Stimulated activated CD8-positive, alpha-beta memory T cell treated with anti-CD3 and anti-CD28 coated beads, Interleukin-7, amount 100 ng/mL, for 48 hours (primary cell): ENCODE results near the gene CEP19.

ENCODE experiments used
- DNase-seq, 2 donors: peaks; one replicate each; pipeline ENCODE4 v3.0.0-alpha.2; 2020; ENCODE audit warnings: low read depth in 1 of 2; ENCODE audit errors: extremely low read depth in 1 of 2

CEP19 gene

DNA sequence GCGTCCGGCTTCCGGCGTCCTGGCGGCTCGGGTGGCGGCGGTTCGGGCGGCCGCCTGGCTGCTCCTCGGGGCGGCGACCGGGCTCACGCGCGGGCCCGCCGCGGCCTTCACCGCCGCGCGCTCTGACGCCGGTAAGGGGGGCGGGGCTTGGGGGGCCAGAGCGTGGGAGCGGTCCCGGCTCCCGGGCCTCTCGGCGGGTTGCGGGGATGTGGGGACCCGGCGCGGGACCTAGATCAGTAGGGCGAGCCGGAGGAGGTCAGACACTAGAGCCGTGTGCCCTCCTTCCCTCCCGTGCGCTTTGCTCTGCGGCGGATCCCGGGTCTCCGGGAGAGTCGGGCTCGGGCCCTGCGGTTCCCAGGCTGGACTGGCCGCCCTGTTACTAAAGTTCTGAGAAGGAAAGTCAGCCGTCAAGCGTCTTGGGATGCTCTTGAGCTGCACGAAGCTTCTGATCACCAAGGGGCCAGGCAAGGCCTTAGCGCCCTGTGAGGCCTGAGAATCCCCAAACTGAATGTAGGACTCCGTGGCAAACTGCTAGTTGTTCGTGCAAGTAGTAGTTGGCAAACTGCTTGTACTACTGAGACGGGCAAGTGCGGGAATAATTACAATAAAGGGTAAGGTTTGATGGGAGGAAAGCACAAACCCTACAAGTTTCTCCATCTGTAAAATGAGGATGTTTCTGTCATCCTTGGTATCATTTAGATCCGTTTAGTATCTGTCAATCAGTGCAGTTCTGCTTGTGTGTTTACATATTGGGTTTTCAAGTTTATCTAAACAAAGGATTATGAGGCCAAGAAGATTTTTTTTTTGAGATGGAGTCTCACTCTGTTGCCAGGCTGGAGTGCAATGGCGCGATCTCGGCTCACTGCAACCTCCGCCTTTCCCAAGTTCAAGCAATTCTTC, 714 bp upstream of the CEP19 start:
- DNase-seq, result peak; percentile 7 to 39

DNA sequence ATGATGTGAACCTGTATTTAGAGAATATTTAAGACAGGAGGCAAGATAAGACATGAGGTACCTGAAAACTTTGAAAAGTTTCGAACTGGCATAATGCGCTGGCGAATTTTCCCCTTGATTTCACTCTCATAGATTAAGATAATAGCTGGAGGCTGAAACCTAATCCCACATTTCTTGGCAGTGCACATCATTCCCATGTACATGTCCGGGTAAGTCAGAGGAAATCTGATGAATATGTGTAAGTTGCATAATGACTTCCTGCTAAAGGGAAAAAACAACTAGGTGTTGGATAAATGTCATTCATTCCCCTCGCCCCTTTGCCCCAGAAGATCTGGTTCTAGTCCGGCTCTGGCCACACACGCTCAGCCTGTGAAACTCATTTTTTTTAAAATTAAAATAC, 3.6 kb downstream of the CEP19 start:
- no peak for DNase-seq

DNA sequence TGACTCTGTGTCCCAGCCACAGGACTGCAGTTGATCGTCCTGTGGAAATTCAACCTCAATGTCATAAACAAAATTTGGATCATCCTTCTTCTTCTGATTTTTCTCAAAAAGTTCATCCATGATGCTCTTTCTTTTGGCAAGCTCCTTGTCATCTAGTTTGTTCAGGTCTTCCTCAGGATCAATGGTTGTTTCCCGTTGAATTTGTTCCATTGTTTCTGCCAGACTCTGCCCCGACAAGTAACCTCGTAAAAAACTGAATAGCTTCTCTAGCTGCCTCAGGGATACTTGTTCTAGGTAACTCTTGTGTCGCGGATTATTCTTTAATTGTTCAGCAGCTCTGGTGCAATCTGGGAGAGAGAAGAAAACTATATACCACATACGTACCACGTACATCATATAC, 4.5 kb downstream of the CEP19 start:
- no peak for DNase-seq

DNA sequence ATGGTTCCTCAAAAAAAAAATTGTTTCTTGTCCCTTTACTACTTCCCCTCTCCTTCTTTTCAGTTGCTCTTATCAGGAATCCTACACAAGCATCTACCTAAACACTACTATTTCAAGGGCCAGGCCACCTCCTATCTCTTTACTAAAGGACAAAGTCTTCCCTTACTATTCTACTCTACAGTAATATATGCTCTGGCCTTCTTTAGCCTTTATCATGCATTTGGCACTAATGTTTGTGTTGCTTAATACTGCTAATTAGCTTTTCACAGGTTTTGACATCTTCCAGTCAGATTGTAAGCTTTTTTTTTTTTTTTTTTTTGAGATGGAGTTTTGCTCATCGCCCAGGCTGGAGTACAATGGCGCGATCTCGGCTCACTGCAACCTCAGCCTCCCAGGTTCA, 5.3 kb downstream of the CEP19 start:
- DNase-seq, result no peak

DNA sequence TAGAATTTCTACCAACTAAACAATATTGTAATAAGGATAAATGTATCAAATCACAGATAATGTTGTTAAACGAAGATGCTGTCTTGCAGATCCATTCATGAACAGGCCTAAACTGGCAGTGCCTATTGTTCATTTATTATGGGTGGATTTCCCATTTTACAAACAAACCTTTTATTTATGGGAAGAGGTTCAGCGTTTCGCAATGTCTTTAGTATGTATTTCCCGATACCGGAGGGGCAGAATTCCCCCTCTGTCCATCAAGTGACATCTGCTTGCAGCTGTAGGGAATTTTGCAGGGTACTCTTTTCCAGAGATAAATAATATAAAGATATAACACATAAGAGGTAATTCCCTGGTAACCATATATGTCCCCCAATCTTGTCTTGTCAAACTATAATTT, 5.7 kb downstream of the CEP19 start:
- no peak for DNase-seq

DNA sequence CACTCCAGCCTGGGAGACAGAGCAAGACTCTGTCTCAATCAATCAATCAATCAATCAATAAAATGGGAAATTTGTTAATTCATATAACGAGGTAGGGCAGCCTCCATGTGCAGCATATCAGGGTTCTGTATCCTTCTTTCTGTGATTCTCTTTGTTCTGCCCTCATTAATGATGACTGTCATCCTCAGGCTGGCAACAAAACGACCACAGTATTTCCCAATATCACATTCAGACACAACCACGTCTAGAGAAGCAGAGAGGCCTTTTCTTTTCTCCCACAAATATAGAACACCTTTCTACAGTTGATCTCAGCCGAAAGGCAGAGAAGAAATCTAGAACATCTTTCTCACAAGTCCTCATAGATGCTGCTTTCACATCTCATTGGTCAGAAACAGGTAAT, 11.2 kb downstream of the CEP19 start:
- DNase-seq, result no peak

DNA sequence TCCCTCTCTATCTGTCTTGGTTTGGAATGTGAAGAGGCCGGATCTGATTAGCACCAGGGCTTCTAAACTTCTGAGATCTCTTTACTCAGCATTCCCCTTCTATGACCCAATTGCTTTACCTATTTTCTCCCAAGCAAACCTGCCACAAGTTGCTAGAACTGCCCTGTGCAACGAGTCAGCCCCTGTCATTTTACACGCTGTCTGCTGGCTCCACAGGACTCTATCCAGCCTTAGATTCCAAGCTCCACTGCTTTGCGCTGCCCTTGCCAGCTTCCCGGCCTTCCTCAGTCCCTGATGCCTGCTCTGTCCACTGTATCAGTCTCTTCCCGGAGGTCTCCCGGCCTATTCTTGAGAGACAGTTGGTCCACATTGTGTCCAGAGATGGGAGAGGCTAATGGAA, 12.3 kb downstream of the CEP19 start:
- no peak for DNase-seq

DNA sequence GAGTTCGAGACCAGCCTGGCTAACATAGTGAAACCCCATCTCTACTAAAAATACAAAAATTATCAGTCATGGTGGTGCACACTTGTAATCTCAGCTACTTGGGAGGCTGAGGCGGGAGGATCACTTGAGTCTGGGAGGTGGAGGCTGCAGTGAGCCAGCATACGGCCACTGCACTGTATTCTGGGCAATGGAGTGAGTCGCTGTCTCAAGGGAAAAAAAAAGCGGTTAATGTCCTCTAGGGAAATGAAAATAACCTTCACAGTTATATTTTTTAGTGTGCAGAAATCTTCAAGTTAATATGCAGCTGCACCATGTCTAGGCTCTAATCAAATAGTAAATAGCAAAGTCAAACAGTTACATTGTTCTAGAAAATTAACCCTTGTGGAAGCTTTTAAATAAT, 14.8 kb downstream of the CEP19 start:
- no peak for DNase-seq

DNA sequence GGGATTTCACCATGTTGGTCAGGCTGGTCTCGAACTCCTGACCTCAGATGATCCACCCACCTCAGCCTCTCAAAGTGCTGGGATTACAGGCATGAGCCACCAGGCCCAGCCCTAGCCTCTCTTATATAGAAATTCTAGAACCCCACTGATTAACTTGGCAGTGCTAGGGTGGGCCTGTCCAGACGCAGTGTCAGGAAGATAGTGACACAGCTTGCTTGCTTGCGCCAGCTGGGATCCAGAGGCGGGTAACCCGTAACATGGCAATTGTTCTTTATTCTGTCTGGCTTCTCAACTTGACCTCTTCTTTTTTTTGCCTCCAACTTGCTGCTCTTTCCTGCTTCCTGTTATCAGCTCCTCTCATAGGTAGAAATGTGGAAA, 16.2 kb downstream of the CEP19 start:
- DNase-seq, result no peak

DNA sequence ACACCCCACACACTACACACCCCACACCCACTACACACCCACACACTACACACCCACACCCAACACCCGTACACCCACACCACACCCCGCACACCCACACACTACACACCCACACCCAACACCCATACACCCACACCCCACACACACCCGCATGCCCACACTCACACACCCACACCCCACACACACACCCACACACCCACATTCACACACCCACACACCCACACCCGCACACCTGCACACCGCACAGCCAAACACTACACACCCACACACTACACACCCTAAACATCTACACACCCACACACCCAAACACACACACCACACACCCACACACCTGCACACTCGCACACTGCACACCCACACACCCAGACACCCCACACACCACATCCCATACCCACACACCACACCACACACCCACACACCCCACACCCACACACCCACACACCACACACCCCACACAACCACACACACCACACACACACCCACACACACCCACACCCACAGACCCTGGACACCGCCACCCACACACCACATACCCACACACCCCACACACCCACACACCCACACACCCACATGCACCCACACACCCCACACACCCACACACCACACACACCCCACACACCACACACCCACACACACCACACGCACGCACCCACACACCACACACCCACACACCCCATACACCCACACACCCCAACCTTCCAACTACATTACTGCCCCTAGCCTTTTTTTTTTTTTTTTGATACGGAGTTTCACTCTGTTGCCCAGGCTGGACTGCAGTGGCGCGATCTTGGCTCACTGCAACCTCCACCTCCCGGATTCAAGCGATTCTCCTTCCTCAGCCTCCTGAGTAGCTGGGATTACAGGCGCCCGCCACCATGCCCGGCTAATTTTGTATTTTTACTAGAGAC, 16.9 kb downstream of the CEP19 start:
- DNase-seq, result no peak

DNA sequence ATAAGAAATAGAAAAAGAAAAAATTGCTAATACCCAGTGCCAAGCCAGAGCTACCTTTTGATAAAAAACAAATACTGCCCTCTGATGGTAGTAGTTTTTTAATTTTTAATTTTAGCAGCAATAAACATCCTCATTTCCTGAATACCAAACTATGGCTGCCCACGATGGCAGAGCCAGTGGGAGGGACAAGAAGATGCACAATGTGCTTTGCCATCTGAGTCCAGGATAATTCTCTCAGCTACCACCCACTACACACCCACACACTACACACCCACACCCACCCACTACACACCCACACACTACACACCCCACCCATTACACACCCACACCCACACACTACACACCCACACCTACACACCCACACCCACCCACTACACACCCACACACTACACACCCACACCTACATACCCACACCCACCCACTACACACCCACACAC, 17.8 kb downstream of the CEP19 start:
- DNase-seq, result no peak

DNA sequence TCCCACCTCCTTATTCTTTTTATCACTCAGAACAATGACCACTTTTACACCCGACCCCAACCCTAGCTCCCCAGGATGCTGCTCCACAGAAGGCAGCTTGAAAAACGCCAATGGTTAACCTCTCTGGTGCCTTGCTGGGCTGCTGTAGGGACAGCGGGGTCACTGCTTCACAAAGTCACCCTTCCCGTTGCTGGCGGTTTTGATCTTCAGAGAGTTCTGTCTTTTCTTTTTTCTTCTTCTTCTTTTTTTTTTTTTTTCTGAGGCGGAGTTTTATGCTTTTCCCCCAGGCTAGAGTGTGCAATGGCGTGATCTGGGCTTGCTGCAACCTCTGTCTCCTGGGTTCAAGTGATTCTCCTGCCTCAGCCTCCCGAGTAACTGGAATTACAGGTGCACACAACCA, 20.7 kb downstream of the CEP19 start:
- no peak for DNase-seq

DNA sequence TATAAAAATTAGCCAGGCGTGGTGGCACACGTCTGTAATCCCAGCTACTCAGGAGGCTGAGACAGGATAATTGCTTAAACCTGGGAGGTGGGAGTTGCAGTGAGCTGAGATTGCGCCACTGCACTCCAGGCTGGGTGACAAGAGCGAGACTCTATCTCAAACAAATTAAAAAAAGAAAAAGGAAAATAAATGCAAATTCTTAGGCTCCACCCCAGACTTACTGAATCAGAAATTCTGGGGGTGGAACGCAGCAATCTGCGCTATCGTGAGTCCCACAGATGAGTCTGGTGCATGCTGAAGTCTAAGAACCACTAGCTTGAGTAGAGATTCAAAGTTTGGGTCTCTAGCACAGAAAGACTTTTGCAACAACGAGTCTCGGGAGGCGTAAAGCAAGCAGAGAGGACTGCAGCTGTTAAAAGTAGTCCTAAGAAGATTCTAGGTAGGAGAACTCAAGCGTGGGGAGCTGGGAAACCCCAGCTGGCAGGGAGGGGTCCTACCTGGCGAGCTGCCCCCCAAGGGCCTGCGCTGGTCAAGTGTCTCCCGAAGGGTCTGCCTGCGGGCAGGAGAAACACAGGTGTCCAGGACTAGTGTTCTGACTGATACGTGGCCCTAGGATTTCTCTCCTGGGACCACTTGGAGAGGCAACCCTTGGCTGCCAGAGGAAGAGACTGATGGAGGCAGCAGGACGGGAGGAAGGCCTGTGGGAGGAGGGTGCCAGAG, 21.9 kb downstream of the CEP19 start:
- DNase-seq, result no peak

DNA sequence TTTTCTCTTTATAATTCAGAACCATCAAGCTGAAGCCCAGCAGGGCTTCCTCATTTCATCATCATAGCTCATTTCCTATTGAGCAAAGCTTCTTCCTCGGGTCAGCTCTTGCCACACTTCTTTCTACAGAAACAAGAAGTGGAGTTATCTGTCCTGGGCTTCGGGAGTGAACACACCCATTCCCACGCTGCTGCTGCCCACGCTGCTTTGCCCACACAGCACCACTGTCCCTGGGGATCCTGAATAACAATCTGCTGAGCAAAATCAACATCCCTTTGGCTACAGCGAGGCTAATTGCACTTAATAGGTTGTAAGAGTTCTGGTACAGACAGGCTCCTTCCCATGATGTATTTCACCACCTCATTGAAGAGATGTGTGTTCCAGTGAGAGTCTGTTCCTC, 23.7 kb downstream of the CEP19 start:
- DNase-seq, result no peak

DNA sequence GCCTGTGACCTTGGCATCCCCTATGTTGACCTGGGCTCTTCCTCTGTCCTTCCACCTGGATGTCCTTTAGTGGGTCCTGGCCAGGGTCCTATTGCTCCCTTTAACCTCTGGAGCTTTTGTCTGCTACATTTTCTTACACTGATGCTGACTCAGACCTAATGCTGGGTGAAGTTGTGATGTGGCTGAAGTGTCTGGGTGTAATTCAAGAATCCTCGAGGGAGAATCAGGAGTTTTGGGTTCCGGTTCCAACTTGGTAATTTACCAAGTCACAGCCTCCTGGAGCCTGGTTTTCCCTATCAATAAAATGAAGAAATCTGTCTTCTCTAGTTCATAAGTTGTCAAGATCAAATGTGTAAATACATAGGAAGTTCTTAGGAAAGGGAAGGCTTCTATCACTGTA, 25.6 kb downstream of the CEP19 start:
- DNase-seq, result no peak

DNA sequence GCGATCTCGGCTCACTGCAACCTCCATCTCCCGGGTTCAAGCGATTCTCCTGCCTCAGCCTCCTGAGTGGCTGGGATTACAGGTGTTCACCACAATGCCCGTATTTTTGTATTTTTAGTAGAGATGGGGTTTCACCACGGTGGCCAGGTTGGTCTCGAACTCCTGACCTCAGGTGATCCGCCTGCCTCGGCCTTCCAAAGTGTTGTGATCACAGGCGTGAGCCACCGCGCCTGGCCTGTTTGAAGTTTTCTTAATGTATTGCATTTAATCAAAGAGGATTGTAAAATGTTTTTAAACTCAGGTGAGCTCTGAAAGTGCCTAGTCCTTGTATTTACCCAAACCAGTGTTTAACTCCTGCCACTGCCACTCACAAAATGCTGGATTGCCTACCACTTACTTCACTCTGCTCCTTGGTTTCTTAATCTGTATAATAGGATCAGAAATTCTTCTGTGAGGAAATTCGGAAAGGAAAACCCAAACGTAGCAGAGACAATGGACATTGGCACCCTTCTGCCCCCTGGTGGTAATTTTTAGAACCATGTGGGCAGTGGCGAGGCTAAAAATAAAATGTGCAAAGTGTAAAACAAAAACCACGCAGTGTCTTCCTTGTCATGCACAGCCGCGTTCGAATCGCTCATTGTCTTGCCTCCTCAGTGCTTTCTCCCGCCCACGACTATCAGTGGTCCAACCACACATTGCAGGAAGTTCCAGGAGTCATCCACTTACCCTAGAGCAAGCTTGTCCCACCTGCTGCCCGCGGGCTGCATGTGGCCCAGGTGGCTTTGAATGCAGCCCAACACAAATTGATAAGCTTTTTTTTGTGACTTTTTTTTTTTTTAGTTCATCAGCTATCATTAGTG, 27.3 kb downstream of the CEP19 start:
- DNase-seq, result peak; percentile 50 to 61

DNA sequence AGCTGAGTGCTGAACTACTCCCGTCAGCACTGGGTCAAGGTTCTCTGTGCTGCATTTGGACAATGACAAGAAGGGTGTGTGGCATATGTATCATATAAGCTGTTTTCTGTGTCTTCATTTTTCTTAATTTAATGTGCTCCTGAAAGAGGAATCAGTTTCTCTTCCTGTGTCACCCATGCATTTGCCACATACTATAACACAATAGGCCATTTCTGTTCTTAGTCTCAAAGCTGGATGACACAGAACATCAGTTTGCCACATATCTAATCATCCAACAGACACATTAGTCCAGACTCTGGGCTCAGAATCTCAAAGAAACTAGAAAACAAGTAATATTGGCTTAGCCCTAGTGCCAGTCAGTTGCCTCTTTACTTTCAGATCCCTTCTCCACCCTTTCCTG, 34.1 kb downstream of the CEP19 start:
- DNase-seq, result no peak

DNA sequence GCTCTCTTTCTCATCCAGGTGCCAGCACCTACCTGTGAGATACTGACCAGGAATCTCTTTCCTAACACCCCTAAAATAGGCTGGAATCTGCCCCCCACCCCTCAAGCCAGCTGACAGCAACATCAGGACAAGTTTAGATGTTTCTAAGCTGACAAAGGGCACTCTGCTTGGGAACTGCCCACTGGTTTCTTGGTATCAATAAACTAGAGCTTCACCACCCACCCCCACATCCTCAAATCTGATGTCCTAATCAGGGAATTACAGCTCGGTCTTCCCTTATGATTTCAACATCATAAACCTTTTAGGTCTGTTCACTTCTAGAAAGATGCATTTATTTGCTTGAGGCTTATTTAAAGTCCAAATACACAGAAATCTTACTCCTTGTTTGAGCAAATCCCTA, 34.7 kb downstream of the CEP19 start:
- DNase-seq, result no peak

DNA sequence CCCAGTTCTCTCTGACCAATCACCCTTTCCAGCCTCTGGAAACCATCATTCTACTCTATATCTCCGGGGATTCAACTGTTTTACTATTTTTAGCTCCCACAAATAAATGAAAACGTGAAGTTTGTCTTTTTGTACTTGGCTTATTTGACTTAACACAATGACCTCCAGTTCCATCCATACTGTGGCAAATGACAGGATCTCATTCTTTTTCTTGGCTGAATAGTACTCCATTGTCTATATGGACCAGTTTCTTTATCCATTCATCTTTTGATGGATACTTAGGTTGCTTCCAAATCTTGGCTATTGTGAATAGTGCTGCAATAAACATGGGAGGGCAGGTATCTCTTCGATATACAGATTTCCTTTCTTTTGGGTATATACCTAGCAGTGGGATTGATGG, 38.4 kb downstream of the CEP19 start:
- no peak for DNase-seq

DNA sequence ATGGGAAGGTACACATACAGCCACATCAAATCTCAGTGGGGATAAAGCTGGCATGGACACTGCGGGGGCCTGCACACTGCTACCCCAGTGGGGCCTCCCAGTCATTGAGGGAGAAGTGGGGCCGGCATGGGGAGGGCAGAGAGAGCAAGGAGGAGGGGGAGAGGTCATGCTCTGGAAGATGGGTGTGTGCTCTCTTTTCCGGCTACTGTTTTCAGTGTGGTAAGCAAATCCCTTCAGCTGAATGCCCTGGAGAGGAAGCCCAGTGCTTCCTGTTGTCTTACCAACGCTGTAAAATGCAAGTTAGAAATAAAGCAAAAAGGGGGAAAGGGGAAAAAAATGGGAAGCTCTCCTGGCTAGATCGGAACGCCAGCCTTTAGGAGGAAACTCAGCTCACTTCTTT, 41.7 kb downstream of the CEP19 start:
- DNase-seq, result no peak
